Spinal cord (tissue), 10 donors: ENCODE data around the gene TM2D1. TPM values are rescaled to one million over a fixed set of nuclear protein-coding genes. Genes with fewer than 3 reads are reported as not detected.

ENCODE experiments used
- DNase-seq, 6 donors: peaks; one replicate each; pipeline versions ENCODE4 v3.0.0 to v3.0.0-alpha.2; 2013 to 2015; ENCODE audit warnings: low spot score in 6 of 6, low read depth in 4 of 6
- H3K27ac ChIP-seq: one replicate; pipeline ENCODE4 v1.5.1; 2013; ENCODE audit warnings: low read depth, low read length, control low read depth
- H3K27me3 ChIP-seq: one replicate; pipeline ENCODE4 v1.6.1; 2013; ENCODE audit warnings: low read length; ENCODE audit not compliant: control insufficient read depth, insufficient read depth
- H3K36me3 ChIP-seq: one replicate; pipeline ENCODE4 v1.6.1; 2013; ENCODE audit warnings: low read length; ENCODE audit not compliant: control insufficient read depth, insufficient read depth
- H3K4me1 ChIP-seq: one replicate; pipeline ENCODE4 v1.6.1; 2013; ENCODE audit warnings: low read length; ENCODE audit not compliant: control insufficient read depth, insufficient read depth
- H3K4me3 ChIP-seq: one replicate; pipeline ENCODE4 v1.5.1; 2013; ENCODE audit warnings: low read depth, low read length, control low read depth
- H3K9me3 ChIP-seq: one replicate; pipeline ENCODE4 v1.6.1; 2013; ENCODE audit warnings: low read length; ENCODE audit not compliant: control insufficient read depth, insufficient read depth
- WGBS: methylation state at CpG from one replicate; pipeline ENCODE4 v1.1.5; 2013; ENCODE audit warnings: missing lambda C conversion rate; ENCODE audit not compliant: insufficient coverage; 5-methylcytosine and 5-hydroxymethylcytosine counted together
- long read RNA-seq, 4 donors: transcript quantifications; one replicate each; lab custom pipeline, GENCODE V29; 2026
- polyA plus RNA-seq, 2 donors: library from polyadenylated mRNA; unstranded; fragments of 120-200 nt; gene quantifications; one replicate each; pipeline ENCODE4 v1.2.1, GENCODE V29; 2013; ENCODE audit not compliant: insufficient read length in 2 of 2
- total RNA-seq, 2 donors: library from RNA; depleted of rRNA in 1 of 2; stranded (reverse); fragments of 120-200 nt in 1 of 2; fragments of >200 nt in 1 of 2; gene quantifications; one replicate each; pipeline versions ENCODE4 v1.2.3 to v1.2.4, GENCODE V29; 2013 to 2014
- donor health status: healthy.

Gene TM2D1
- total RNA-seq, result 10 to 100 TPM; 76.0 to 87.9 TPM
- polyA plus RNA-seq, result 10 to 100 TPM; 62.4 to 67.5 TPM
- long read RNA-seq, donor 1, transcript TM2D1-212 (7 exons, 969 nt), result major isoform, 24 of 24 reads
- long read RNA-seq, donor 1, partial matches to known transcripts, result 0 of 24 reads
- long read RNA-seq, donor 1, other reads (novel, unspliced or antisense), result 0 of 24 reads
- long read RNA-seq, donor 2, transcript TM2D1-212 (7 exons, 969 nt), result major isoform, 7 of 7 reads
- long read RNA-seq, donor 2, partial matches to known transcripts, result 0 of 7 reads
- long read RNA-seq, donor 2, other reads (novel, unspliced or antisense), result 0 of 7 reads
- long read RNA-seq, donor 3, transcript TM2D1-212 (7 exons, 969 nt), result major isoform, 13 of 14 reads
- long read RNA-seq, donor 3, partial matches to known transcripts, result 0 of 14 reads
- long read RNA-seq, donor 3, other reads (novel, unspliced or antisense), result 0 of 14 reads
- long read RNA-seq, donor 4, transcript TM2D1-212 (7 exons, 969 nt), result major isoform, 21 of 28 reads
- long read RNA-seq, donor 4, partial matches to known transcripts, result 0 of 28 reads
- long read RNA-seq, donor 4, other reads (novel, unspliced or antisense), result 7 of 28 reads

GRCh38 chr1:61724813-61725694 lies at the start of gene TM2D1:
TSS of gene TM2D1 (minus strand) at chr1:61725141. CDS start at chr1:61725120, 21 bp downstream.
- Histone ChIP-seq H3K27ac (peak within 1 kb of the TSS; percentile 89), H3K9me3 (no peaks in the 10 kb centered on the region), H3K4me3 (peak within 1 kb of the TSS; percentile 98), H3K4me1 (peaks cover 6% of the 10 kb centered on the region), H3K36me3 (peaks cover 8% of the 10 kb centered on the region), H3K27me3 (no peaks in the 10 kb centered on the region)
- peak; percentile 83 to 98 (median 90) for DNase-seq
- WGBS, result 0% methylated on average over 38 of the region's 45 CpGs

GRCh38 chr1:61770131-61770530 lies 45.2 kb upstream of the TM2D1 start:
- Histone ChIP-seq H3K4me1 (no peaks in the 10 kb centered on the region), H3K36me3 (no peaks in the 10 kb centered on the region), H3K4me3 (no peak overlapping the region), H3K27ac (no peak overlapping the region), H3K9me3 (no peaks in the 10 kb centered on the region), H3K27me3 (no peaks in the 10 kb centered on the region)
- no CpG with 5 or more reads among the region's 1 CpG for WGBS
- no peak for DNase-seq

GRCh38 chr1:61757950-61758349 lies 33.0 kb upstream of the TM2D1 start:
- Histone ChIP-seq H3K4me1 (no peaks in the 10 kb centered on the region), H3K4me3 (no peak overlapping the region), H3K27me3 (no peaks in the 10 kb centered on the region), H3K27ac (no peak overlapping the region), H3K9me3 (no peaks in the 10 kb centered on the region), H3K36me3 (no peaks in the 10 kb centered on the region)
- WGBS, result no CpG with 5 or more reads among the region's 2 CpGs
- no peak for DNase-seq

- H3K27me3 ChIP-seq, result no peaks in the 10 kb centered on the region
- no peak for DNase-seq
- no peaks in the 10 kb centered on the region for H3K4me1 ChIP-seq
- H3K27ac ChIP-seq, result no peak overlapping the region
- 86% methylated on average over 2 of the region's 3 CpGs for WGBS
- no peak overlapping the region for H3K4me3 ChIP-seq
- no peaks in the 10 kb centered on the region for H3K9me3 ChIP-seq
- no peaks in the 10 kb centered on the region for H3K36me3 ChIP-seq
These were observed 31.8 kb upstream of the TM2D1 start for GRCh38 chr1:61756773-61757172.

- no peaks in the 10 kb centered on the region for H3K27me3 ChIP-seq
- no peak overlapping the region for H3K4me3 ChIP-seq
- H3K9me3 ChIP-seq, result no peaks in the 10 kb centered on the region
- H3K27ac ChIP-seq, result no peak overlapping the region
- H3K4me1 ChIP-seq, result no peaks in the 10 kb centered on the region
- 80% methylated on average over 1 of the region's 4 CpGs for WGBS
- no peaks in the 10 kb centered on the region for H3K36me3 ChIP-seq
- no peak for DNase-seq
These were observed 29.6 kb upstream of the TM2D1 start for GRCh38 chr1:61754545-61754944.

- no peaks in the 10 kb centered on the region for H3K9me3 ChIP-seq
- no peaks in the 10 kb centered on the region for H3K27me3 ChIP-seq
- no CpG with 5 or more reads among the region's 1 CpG for WGBS
- H3K4me1 ChIP-seq, result no peaks in the 10 kb centered on the region
- H3K4me3 ChIP-seq, result no peak overlapping the region
- DNase-seq, result no peak
- no peak overlapping the region for H3K27ac ChIP-seq
- H3K36me3 ChIP-seq, result no peaks in the 10 kb centered on the region
These were observed 29.1 kb upstream of the TM2D1 start for GRCh38 chr1:61753998-61754508.

GRCh38 chr1:61752921-61753389 lies 28.0 kb upstream of the TM2D1 start:
- Histone ChIP-seq H3K9me3 (no peaks in the 10 kb centered on the region), H3K27me3 (no peaks in the 10 kb centered on the region), H3K4me3 (no peak overlapping the region), H3K4me1 (no peaks in the 10 kb centered on the region), H3K36me3 (no peaks in the 10 kb centered on the region), H3K27ac (no peak overlapping the region)
- DNase-seq, result no peak
- no CpG with 5 or more reads among the region's 1 CpG for WGBS

GRCh38 chr1:61749574-61749973 lies 24.6 kb upstream of the TM2D1 start:
- H3K27me3 ChIP-seq, result no peaks in the 10 kb centered on the region
- H3K4me1 ChIP-seq, result no peaks in the 10 kb centered on the region
- no CpG with 5 or more reads among the region's 2 CpGs for WGBS
- no peak for DNase-seq
- no peak overlapping the region for H3K4me3 ChIP-seq
- no peaks in the 10 kb centered on the region for H3K36me3 ChIP-seq
- H3K27ac ChIP-seq, result no peak overlapping the region
- no peaks in the 10 kb centered on the region for H3K9me3 ChIP-seq

- WGBS, result 100% methylated on average over 3 of the region's 4 CpGs
- Histone ChIP-seq H3K4me3 (no peak overlapping the region), H3K27ac (no peak overlapping the region), H3K9me3 (no peaks in the 10 kb centered on the region), H3K4me1 (peaks cover 4% of the 10 kb centered on the region), H3K36me3 (no peaks in the 10 kb centered on the region), H3K27me3 (no peaks in the 10 kb centered on the region)
- no peak for DNase-seq
These were observed 23.6 kb upstream of the TM2D1 start for GRCh38 chr1:61748566-61748965.
